Keratinocyte (primary cell): ENCODE results near the gene HES3. TPM values are rescaled to one million over a fixed set of nuclear protein-coding genes. Genes with fewer than 3 reads are reported as not detected.
A peak's percentile ranks its signal among the peaks of the same experiment; 100 is the strongest.

Experiments used
- DNase-seq: peaks from one replicate; pipeline ENCODE4 v3.0.0-alpha.2; 2011; ENCODE audit warnings: low read depth, missing footprints, low spot score
- FAIRE-seq: peaks from 2 replicates; lab custom pipeline; 2011; peaks lifted over from hg19 to GRCh38; lab: Jason Lieb, UNC
- H2AFZ ChIP-seq: 2 replicates; pipeline ENCODE4 v1.6.0; 2012; ENCODE audit warnings: low read length, control low read depth, inconsistent platforms; ENCODE audit not compliant: control insufficient read depth
- H3K27ac ChIP-seq: 2 replicates; pipeline ENCODE4 v1.5.1; 2011; ENCODE audit warnings: low read length; ENCODE audit not compliant: control insufficient read depth, insufficient read depth
- H3K27me3 ChIP-seq: 3 replicates; pipeline ENCODE4 v1.6.0; 2011; ENCODE audit warnings: low read length; ENCODE audit not compliant: control insufficient read depth, insufficient read depth; ENCODE audit errors: extremely low read depth
- H3K36me3 ChIP-seq, 2 experiments: 2 replicates in 1 of 2; 3 replicates in 1 of 2; pipeline ENCODE4 v1.5.1; 2011; ENCODE audit warnings: low read length in 2 of 2, mild to moderate bottlenecking in 1 of 2; ENCODE audit not compliant: control insufficient read depth in 2 of 2, insufficient read depth in 2 of 2; ENCODE audit errors: extremely low read depth in 1 of 2
- H3K4me1 ChIP-seq: 3 replicates; pipeline ENCODE4 v1.5.1; 2011; ENCODE audit warnings: low read length; ENCODE audit not compliant: control insufficient read depth, insufficient read depth; ENCODE audit errors: extremely low read depth
- H3K4me2 ChIP-seq: 3 replicates; pipeline ENCODE4 v1.6.0; 2011; ENCODE audit warnings: low read depth, low read length; ENCODE audit not compliant: control insufficient read depth, insufficient read depth; ENCODE audit errors: extremely low read depth
- H3K4me3 ChIP-seq, 3 experiments: fragments of 200-600 bp in 1 of 3; sonication (generic) in 1 of 3; 2 replicates in 2 of 3; 3 replicates in 1 of 3; pipeline ENCODE4 v1.5.1; 2011 to 2016; ENCODE audit warnings: low read length in 3 of 3, mild to moderate bottlenecking in 3 of 3, control low read depth in 2 of 3, inconsistent platforms in 1 of 3, low read depth in 1 of 3, mixed read lengths in 1 of 3, mixed run types in 1 of 3, moderate library complexity in 1 of 3; ENCODE audit not compliant: control insufficient read depth in 2 of 3, insufficient read depth in 2 of 3; ENCODE audit errors: extremely low read depth in 1 of 3
- H3K79me2 ChIP-seq: 2 replicates; pipeline ENCODE4 v1.6.0; 2012; ENCODE audit warnings: low read length; ENCODE audit not compliant: control insufficient read depth, insufficient read depth
- H3K9ac ChIP-seq: 3 replicates; pipeline ENCODE4 v1.6.0; 2011; ENCODE audit warnings: low read length; ENCODE audit not compliant: control insufficient read depth, insufficient read depth; ENCODE audit errors: extremely low read depth
- H3K9me1 ChIP-seq: 3 replicates; pipeline ENCODE4 v1.6.0; 2011; ENCODE audit warnings: low read length; ENCODE audit not compliant: control insufficient read depth, insufficient read depth; ENCODE audit errors: extremely low read depth
- H3K9me3 ChIP-seq: 2 replicates; pipeline ENCODE4 v1.5.1; 2012; ENCODE audit warnings: low read depth, low read length; ENCODE audit not compliant: control insufficient read depth
- H4K20me1 ChIP-seq: 3 replicates; pipeline ENCODE4 v1.6.0; 2011; ENCODE audit warnings: low read length; ENCODE audit not compliant: control insufficient read depth, insufficient read depth; ENCODE audit errors: extremely low read depth
- CTCF ChIP-seq, 3 experiments: IDR thresholded peaks in 1 of 3; conservative IDR thresholded peaks in 1 of 3; optimal IDR thresholded peaks in 1 of 3; 2 replicates in 2 of 3; 3 replicates in 1 of 3; pipeline versions ENCODE3 to v1.5.1; 2011; ENCODE audit warnings: low read length in 3 of 3, mild to moderate bottlenecking in 3 of 3, moderate library complexity in 2 of 3, control low read depth in 1 of 3, inconsistent platforms in 1 of 3; ENCODE audit not compliant: insufficient read depth in 2 of 3; ENCODE audit errors: extremely low read depth in 1 of 3
- EZH2 ChIP-seq: IDR thresholded peaks from one replicate; pipeline ENCODE4 v1.6.1; 2012; ENCODE audit warnings: inconsistent platforms, mild to moderate bottlenecking, low read length, moderate library complexity
- dilution Hi-C: fragments of 300-500 bp; cut with MboI; formaldehyde crosslinking; loops from one replicate; pipeline ENCODE4 v1.7.0; 2020; ENCODE audit warnings: low sequenced_read_pairs; ENCODE audit not compliant: extremely low pct_ligation_motif_present
- polyA plus RNA-seq, 5 experiments: library from polyadenylated mRNA; depleted of rRNA in 3 of 5; stranded (reverse) in 3 of 5; stranded (forward) in 1 of 5; unstranded in 1 of 5; fragments of >200 nt; gene quantifications; 1 replicate in 1 of 5; 2 replicates in 3 of 5; 3 replicates in 1 of 5; pipeline versions ENCODE4 v1.2.1 to v1.2.3, GENCODE V29; 2011 to 2012; ENCODE audit warnings: missing spikeins in 2 of 5, low read depth in 1 of 5, low replicate concordance in 1 of 5

HES3 gene
- polyA plus RNA-seq, 1 donor (not counting 4 experiments of a cell fraction or from before 2014, with no cell fraction given) = not detected

GRCh38 chr1:6266641-6267040 lies 22.7 kb downstream of the HES3 start:
- H3K27me3 ChIP-seq = no peaks in the 10 kb centered on the region
- no peaks in the 10 kb centered on the region for H3K9me3 ChIP-seq
- H3K4me3 ChIP-seq = no peak overlapping the region
- no peaks in the 10 kb centered on the region for H3K79me2 ChIP-seq
- H3K9me1 ChIP-seq = no peaks in the 10 kb centered on the region
- no peak for DNase-seq
- no peak overlapping the region for H3K27ac ChIP-seq
- H3K4me1 ChIP-seq = peaks cover 22% of the 10 kb centered on the region
- TF ChIP-seq EZH2 (no peak), CTCF (optimal IDR thresholded peaks at IDR 0.05 in 1 of 3, IDR thresholded peaks at IDR 0.05 in 1 of 3, conservative IDR thresholded peaks at IDR 0.05 in 1 of 3; ENCODE audit: extremely low read depth in 1 of 3, insufficient read depth in 2 of 3, low read length in 3 of 3) (no peak)
- H2AFZ ChIP-seq = no peak overlapping the region
- H3K4me2 ChIP-seq = no peak overlapping the region
- no peak overlapping the region for H3K9ac ChIP-seq
- no peak for FAIRE-seq
- no peaks in the 10 kb centered on the region for H4K20me1 ChIP-seq
- dilution Hi-C loops = no loop called here
- H3K36me3 ChIP-seq = peaks cover 11 to 22% of the 10 kb centered on the region in 2 experiments

DNA sequence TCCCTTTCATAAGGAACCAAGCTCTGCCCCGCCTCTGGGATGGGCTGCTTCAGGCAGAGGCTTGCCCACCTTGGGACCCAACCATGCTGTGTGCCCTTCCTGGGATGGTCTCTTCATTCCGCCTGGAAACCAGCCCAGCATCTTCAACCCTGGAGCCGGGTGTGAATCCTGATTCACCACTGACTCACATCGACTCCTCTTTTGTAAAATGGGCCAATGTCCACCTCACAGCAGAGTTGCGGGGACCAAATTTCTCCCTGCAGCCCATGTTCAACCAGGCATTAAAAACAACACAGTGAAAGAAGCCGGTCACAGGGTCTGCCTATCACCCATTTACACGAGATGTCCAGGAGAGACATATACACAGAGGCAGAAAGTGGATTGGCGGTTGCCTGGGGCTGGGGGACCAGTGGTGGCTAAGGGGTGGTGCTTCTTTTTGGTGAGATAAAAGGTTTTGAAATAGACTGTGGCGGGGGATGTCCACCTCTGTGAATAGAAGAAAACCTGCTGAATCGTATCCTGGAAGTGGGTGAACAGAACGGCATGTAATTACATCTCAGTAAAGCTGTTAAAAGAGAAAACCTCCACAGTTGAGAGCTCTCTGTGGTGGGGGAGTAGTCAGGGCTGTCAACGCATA lies 23.8 kb downstream of the HES3 start:
- dilution Hi-C loops = no loop called here
- no peak for TF ChIP-seq CTCF (optimal IDR thresholded peaks at IDR 0.05 in 1 of 3, IDR thresholded peaks at IDR 0.05 in 1 of 3, conservative IDR thresholded peaks at IDR 0.05 in 1 of 3; ENCODE audit: extremely low read depth in 1 of 3, insufficient read depth in 2 of 3, low read length in 3 of 3)
- no peak for TF ChIP-seq EZH2
- Histone ChIP-seq H3K79me2 (no peaks in the 10 kb centered on the region), H3K4me2 (peak overlapping the region; percentile 55), H4K20me1 (no peaks in the 10 kb centered on the region), H3K27me3 (no peaks in the 10 kb centered on the region), H3K9ac (no peak overlapping the region), H3K36me3 (peaks cover 11 to 31% of the 10 kb centered on the region in 2 experiments), H3K4me3 (no peak overlapping the region), H3K9me3 (no peaks in the 10 kb centered on the region), H2AFZ (no peak overlapping the region), H3K9me1 (no peaks in the 10 kb centered on the region), H3K4me1 (peaks cover 22% of the 10 kb centered on the region), H3K27ac (no peak overlapping the region)
- FAIRE-seq (peak; percentile 81), DNase-seq (peak; percentile 33)
